ENCODE data around the gene PITX3. TPM values are rescaled to one million over a fixed set of nuclear protein-coding genes. Genes with fewer than 3 reads are reported as not detected.

PITX3 gene
- polyA plus RNA-seq (2012; ENCODE audit: insufficient read depth, insufficient read length, low read depth), result not detected

DNA sequence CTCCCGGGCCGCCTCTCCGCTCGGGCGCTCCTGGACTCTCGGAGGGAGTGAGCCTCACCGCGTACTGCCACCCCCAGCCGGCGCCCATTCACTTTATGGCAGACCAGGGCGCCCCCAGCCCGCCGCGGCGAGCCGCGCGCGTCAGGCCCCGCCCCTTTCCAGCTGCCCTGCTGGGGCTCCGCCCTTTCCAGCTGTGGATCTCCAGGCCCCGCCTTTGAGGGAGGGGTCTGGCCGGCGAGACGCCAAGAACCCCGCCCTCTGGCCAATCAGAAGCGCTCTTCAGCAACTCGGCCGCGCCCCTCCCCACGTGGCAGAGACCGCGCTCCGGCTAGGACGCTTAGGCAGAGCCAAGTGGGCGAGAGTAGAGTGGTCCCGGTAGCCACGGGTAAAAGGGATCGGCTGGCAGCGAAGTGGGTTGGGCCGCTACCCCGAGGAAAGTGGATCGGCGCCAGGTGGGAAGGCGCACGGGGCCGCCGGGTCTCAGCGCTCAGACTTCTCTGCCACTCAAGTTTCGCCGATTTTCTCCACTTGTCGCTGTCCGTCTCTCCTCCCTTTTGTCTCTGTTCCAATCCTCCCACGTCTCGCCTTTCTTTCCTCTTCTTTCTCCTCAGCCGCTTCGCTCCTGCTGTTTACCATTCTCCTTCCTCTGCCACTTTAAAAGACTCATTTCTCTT, at the start of gene PITX3:
Gene PITX3, minus strand, starts transcription at position 69 of the 674 bp plus-strand sequence. CDS start 9,432 bp downstream, outside the sequence.
- Histone ChIP-seq H3K9me3 (no peaks in the 10 kb centered on the region), H3K36me3 (no peaks in the 10 kb centered on the region), H3K4me3 (ENCODE audit: low read depth, low read length) (peak within 1 kb of the TSS; percentile 51), H3K27me3 (no peaks in the 10 kb centered on the region), H3K4me1 (0 out of 2 replicates have a peak, but pooled peaks cover 2% of the 10 kb centered on the region)
- TF ChIP-seq, protein P1, sequence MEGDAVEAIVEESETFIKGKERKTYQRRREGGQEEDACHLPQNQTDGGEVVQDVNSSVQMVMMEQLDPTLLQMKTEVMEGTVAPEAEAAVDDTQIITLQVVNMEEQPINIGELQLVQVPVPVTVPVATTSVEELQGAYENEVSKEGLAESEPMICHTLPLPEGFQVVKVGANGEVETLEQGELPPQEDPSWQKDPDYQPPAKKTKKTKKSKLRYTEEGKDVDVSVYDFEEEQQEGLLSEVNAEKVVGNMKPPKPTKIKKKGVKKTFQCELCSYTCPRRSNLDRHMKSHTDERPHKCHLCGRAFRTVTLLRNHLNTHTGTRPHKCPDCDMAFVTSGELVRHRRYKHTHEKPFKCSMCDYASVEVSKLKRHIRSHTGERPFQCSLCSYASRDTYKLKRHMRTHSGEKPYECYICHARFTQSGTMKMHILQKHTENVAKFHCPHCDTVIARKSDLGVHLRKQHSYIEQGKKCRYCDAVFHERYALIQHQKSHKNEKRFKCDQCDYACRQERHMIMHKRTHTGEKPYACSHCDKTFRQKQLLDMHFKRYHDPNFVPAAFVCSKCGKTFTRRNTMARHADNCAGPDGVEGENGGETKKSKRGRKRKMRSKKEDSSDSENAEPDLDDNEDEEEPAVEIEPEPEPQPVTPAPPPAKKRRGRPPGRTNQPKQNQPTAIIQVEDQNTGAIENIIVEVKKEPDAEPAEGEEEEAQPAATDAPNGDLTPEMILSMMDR (IDR thresholded peaks at IDR 0.05; ENCODE audit: low read depth, low read length), result no peak
- peak; percentile 95 for DNase-seq

DNA sequence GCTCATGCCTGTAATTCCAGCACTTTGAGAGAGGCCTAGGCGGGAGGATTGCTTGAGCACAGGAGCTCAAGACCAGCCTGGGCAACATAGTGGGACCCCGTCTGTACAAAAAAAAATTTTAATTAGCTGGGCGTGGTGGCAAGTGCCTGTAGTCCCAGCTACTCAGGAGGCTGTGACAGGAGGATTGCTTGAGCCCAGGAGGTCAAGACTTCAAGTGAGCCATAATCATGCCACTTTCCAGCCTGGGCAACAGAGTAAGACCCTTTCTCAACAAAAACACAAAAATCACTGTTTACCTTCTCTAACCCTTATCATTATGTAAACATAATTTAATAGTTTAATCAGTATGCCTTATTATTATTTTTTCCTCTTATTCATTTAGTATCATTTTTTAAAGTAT, 48.5 kb upstream of the PITX3 start:
- Histone ChIP-seq H3K9me3 (no peaks in the 10 kb centered on the region), H3K27me3 (no peaks in the 10 kb centered on the region), H3K4me1 (peaks cover 3% of the 10 kb centered on the region), H3K4me3 (ENCODE audit: low read depth, low read length) (no peak overlapping the region), H3K36me3 (no peaks in the 10 kb centered on the region)
- TF ChIP-seq, protein P1 (IDR thresholded peaks at IDR 0.05; ENCODE audit: low read depth, low read length), result no peak
- no peak for DNase-seq

DNA sequence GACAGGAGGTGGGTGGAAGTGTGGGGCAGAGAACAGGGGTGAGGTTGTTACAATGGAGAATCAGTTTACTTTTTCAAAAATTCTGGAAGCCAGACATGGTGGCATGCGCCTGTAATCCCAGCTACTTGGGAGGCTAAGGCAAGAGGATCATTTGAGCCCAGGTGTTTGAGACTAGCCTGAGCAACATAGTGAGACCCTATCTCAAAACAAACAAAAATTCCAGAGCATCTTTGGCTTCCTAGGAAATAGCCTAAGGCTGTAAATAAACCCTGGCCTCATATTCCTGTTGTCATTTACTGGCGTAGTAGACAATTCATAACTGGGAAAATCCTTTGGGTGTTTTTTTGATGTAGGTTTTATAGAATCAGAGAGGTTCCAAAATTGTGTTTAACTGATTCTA, 48.0 kb upstream of the PITX3 start:
- H3K4me3 ChIP-seq (ENCODE audit: low read depth, low read length), result no peak overlapping the region
- H3K4me1 ChIP-seq, result peaks cover 3% of the 10 kb centered on the region
- H3K36me3 ChIP-seq, result no peaks in the 10 kb centered on the region
- no peaks in the 10 kb centered on the region for H3K27me3 ChIP-seq
- no peaks in the 10 kb centered on the region for H3K9me3 ChIP-seq
- TF ChIP-seq, protein P1 (IDR thresholded peaks at IDR 0.05; ENCODE audit: low read depth, low read length), result no peak
- DNase-seq, result no peak

DNA sequence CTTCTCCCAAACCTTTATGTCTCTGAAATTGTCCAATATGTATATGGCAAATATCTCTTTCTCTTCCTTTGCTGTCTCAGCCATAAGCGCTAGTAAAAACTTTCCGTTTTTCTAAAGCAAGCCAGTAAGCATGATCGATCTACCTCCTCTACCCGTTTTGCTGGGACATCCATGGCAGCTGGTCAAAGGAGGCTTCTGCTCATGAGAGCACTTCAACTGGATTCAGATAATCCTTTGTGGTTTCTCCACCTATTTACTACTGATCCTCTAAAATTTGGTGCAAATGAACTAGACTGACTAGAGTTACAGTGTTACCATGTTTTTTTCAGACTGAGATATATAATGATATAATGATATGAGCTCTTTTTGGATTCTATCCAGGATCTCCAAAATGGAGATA, 46.7 kb upstream of the PITX3 start:
- DNase-seq, result no peak
- H3K4me1 ChIP-seq, result peaks cover 3% of the 10 kb centered on the region
- no peaks in the 10 kb centered on the region for H3K27me3 ChIP-seq
- TF ChIP-seq, protein P1 (IDR thresholded peaks at IDR 0.05; ENCODE audit: low read depth, low read length), result no peak
- H3K36me3 ChIP-seq, result 0 out of 2 replicates have a peak, but pooled peaks cover 3% of the 10 kb centered on the region
- no peak overlapping the region for H3K4me3 ChIP-seq (ENCODE audit: low read depth, low read length)
- H3K9me3 ChIP-seq, result no peaks in the 10 kb centered on the region

DNA sequence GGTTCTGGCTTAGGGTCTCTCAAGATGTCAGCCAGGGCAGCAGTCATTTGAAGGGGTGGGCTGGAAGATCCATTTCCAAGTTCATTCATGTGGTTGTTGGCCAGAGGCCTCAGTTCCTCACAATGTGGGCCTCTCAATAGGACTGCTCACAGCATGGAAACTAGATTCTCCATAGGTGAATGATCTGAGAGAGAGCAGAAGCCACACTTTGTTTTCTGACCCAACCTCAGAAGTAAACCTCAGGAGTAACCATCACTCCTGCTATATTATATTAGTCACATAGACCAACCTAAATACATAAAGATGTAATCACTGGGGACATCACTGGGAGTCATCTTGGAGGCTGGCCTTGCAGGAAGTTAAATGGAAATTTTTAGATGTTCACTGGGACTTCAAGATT, 46.2 kb upstream of the PITX3 start:
- TF ChIP-seq, protein P1 (IDR thresholded peaks at IDR 0.05; ENCODE audit: low read depth, low read length), result no peak
- no peak for DNase-seq
- Histone ChIP-seq H3K9me3 (no peaks in the 10 kb centered on the region), H3K36me3 (0 out of 2 replicates have a peak, but pooled peaks cover 3% of the 10 kb centered on the region), H3K4me3 (ENCODE audit: low read depth, low read length) (no peak overlapping the region), H3K27me3 (no peaks in the 10 kb centered on the region), H3K4me1 (peaks cover 3% of the 10 kb centered on the region)

DNA sequence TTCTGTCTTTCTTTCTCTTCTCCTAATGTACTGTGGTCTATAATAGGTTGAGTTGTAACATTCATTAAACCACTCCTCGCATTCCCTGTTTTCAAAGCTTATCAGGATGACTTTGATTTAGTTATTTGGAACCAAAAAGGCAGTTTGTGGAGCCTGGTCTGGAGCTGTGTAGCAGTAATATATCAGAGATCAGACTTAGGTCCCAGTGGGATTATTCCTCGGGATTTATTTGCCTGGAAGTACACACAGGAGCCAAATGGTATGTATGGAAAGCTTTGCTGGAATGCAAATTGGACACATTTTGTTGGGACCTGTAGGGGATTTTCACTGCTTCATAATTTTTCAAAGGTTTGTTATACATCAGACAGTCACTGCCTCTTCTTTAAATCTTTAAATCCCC, 44.9 kb upstream of the PITX3 start:
- peaks cover 3% of the 10 kb centered on the region for H3K4me1 ChIP-seq
- H3K4me3 ChIP-seq (ENCODE audit: low read depth, low read length), result no peak overlapping the region
- H3K27me3 ChIP-seq, result no peaks in the 10 kb centered on the region
- H3K9me3 ChIP-seq, result no peaks in the 10 kb centered on the region
- H3K36me3 ChIP-seq, result 0 out of 2 replicates have a peak, but pooled peaks cover 3% of the 10 kb centered on the region
- TF ChIP-seq, protein P1 (IDR thresholded peaks at IDR 0.05; ENCODE audit: low read depth, low read length), result no peak
- DNase-seq, result peak; percentile 18

All from BE2C (cell line).